HUES48 (cell line): ENCODE measurements around the gene HOXB4.

Experiments used
- H3K27ac ChIP-seq: one replicate; pipeline ENCODE4 v1.7.0; 2013; ENCODE audit warnings: low read depth, low read length, inconsistent platforms
- H3K27me3 ChIP-seq: 2 replicates; pipeline ENCODE4 v1.6.1; 2013; ENCODE audit warnings: mild to moderate bottlenecking, low read length; ENCODE audit not compliant: control insufficient read depth, insufficient read depth
- H3K36me3 ChIP-seq: 2 replicates; pipeline ENCODE4 v1.6.1; 2013; ENCODE audit warnings: low read length; ENCODE audit not compliant: control insufficient read depth, insufficient read depth
- H3K4me1 ChIP-seq: 2 replicates; pipeline ENCODE4 v1.6.1; 2013; ENCODE audit warnings: mild to moderate bottlenecking, low read length; ENCODE audit not compliant: control insufficient read depth, insufficient read depth
- H3K4me3 ChIP-seq: 2 replicates; pipeline ENCODE4 v1.5.1; 2013; ENCODE audit warnings: mild to moderate bottlenecking, low read depth, low read length
- H3K9ac ChIP-seq: 2 replicates; pipeline ENCODE4 v1.6.1; 2013; ENCODE audit warnings: mild to moderate bottlenecking, low read depth, low read length, moderate library complexity
- H3K9me3 ChIP-seq: 2 replicates; pipeline ENCODE4 v1.6.1; 2013; ENCODE audit warnings: low read length; ENCODE audit not compliant: control insufficient read depth, insufficient read depth

Gene HOXB4

DNA sequence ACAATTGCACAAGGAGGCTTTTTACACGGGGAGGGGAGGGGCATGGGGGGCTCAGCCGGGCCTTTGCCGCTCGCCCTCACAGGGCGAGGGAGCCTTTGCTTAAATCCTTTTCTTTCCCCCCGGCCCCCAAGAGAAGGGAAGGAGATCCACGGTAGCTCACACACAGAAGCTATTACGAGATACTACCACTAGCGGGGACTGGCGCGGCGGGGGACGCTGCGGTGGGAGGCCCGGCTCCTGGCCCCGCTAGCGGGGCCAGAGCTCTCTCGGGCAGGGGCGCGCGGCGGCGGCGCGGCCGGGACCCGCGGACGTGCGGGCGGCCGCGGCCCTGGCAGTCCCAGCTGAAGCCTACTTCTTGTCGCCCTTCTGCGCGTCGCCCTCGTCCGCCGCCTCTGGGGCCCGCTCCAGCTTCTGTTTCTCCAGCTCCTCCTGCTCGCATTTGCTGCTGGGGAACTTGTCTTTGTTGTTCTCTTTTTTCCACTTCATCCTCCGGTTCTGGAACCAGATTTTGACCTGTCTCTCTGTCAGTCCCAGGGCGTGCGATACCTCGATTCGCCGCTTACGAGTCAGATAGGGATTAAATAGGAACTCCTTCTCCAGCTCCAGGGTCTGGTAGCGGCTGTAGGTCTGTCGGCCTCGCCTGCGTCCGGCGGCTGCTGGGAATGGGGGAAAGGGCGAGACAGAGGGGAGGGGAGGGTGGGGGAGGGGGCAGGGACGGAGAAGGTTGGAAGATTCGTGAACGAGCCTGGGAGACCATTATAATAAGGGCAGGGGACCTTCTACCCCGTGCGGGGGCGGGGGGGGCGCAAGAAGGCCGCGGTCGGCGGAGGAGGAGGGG is 34.9 kb upstream of the HOXB4 start:
- Histone ChIP-seq H3K9ac (no peak overlapping the region), H3K27ac (no peak overlapping the region), H3K36me3 (no peaks in the 10 kb centered on the region), H3K27me3 (peaks cover 100% of the 10 kb centered on the region), H3K4me1 (peaks cover 7% of the 10 kb centered on the region; the same call in 1 of the 2 replicates), H3K9me3 (no peaks in the 10 kb centered on the region), H3K4me3 (no peak overlapping the region)

DNA sequence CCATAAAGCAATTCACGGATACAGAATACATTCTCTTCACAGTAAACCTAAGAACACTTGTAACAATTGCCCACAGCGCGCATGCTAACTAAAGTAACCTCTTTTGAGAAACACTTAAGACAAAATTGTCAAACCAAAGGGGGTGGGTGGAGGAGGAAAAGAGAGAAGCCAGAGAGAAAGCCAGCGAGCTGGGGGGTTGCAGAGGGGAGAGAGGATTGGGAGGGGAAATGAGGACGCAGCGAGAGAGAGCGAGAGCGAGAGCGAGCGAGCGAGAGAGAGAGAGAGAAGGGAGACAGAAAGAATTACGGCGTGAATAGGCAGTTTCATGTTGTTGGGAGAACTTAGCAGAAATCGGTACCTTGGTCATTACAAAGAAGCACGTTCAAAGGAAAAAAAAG is 34.3 kb upstream of the HOXB4 start:
- peaks cover 100% of the 10 kb centered on the region for H3K27me3 ChIP-seq
- H3K27ac ChIP-seq: no peak overlapping the region

DNA sequence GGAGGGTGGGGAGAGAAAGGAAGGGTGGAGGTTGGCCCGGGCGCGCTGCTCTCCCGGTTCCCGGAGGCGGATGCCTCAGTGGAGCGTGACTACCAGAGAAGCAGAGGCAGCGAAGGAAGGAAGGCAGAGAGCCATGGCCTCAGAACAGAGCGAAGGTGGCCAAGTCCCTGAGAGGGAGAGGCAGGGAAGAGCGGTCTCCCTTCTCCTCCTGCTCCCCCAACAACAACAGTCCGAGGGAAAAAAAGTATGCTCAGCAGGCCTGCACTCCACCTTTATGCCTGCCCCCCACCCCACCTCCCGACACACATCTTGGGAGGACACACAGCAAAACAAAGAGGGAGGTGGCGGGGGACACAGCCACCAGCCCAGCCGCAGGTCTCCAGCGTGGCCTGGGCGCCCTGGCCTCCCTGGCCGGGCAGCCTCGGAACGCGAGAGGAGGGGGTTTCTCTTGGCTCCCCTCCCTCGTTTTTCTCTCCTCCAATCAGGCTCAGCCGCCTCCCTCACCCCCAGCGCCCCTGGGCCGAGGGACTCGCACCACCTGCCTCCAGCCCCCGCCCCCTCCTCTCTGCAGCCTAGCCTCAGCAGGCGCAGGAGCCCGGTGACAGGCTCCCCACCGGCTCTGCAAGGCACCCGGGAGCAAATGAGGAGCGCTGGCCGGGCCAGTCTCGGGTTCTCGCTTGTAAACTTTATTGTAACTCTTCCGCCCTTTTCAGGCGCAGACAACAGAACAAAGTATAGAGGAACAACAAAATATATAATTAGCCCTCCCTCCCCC is 33.7 kb upstream of the HOXB4 start:
- Histone ChIP-seq H3K36me3 (no peaks in the 10 kb centered on the region), H3K9ac (no peak overlapping the region), H3K27ac (no peak overlapping the region), H3K9me3 (no peaks in the 10 kb centered on the region), H3K4me1 (peaks cover 7% of the 10 kb centered on the region; the same call in 1 of the 2 replicates), H3K4me3 (no peak overlapping the region), H3K27me3 (peaks cover 100% of the 10 kb centered on the region)

More for the DNA sequence above, 34.3 kb upstream of the HOXB4 start:
- no peaks in the 10 kb centered on the region for H3K9me3 ChIP-seq
- peaks cover 7% of the 10 kb centered on the region; the same call in 1 of the 2 replicates for H3K4me1 ChIP-seq
- H3K9ac ChIP-seq: no peak overlapping the region
- no peak overlapping the region for H3K4me3 ChIP-seq
- H3K36me3 ChIP-seq: no peaks in the 10 kb centered on the region

DNA sequence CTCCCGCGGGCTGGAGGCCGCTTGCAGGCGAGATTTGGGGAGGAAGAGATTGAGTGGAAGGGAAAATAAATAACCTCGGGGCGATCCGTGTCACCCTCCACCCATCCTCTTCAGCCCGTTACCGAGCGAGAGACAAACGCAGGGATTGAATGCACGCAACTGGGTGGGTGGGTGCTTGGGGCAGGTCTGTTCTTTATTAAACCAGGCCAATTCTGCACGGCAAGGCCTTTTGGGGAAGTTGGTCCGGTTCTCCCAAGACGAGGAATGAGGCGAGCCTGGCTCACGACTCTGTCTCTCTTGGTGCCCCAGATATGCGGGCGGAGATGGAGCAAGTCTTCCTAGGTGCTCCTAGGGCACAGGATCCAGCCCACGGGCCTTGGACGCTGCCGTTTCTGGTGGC is 33.1 kb upstream of the HOXB4 start:
- Histone ChIP-seq H3K9me3 (no peaks in the 10 kb centered on the region), H3K27ac (no peak overlapping the region), H3K4me1 (peaks cover 7% of the 10 kb centered on the region; the same call in 1 of the 2 replicates), H3K9ac (no peak overlapping the region), H3K4me3 (0 out of 2 replicates have a peak overlapping the region, but pooled peaks have one; percentile 51), H3K36me3 (no peaks in the 10 kb centered on the region), H3K27me3 (peaks cover 100% of the 10 kb centered on the region)

DNA sequence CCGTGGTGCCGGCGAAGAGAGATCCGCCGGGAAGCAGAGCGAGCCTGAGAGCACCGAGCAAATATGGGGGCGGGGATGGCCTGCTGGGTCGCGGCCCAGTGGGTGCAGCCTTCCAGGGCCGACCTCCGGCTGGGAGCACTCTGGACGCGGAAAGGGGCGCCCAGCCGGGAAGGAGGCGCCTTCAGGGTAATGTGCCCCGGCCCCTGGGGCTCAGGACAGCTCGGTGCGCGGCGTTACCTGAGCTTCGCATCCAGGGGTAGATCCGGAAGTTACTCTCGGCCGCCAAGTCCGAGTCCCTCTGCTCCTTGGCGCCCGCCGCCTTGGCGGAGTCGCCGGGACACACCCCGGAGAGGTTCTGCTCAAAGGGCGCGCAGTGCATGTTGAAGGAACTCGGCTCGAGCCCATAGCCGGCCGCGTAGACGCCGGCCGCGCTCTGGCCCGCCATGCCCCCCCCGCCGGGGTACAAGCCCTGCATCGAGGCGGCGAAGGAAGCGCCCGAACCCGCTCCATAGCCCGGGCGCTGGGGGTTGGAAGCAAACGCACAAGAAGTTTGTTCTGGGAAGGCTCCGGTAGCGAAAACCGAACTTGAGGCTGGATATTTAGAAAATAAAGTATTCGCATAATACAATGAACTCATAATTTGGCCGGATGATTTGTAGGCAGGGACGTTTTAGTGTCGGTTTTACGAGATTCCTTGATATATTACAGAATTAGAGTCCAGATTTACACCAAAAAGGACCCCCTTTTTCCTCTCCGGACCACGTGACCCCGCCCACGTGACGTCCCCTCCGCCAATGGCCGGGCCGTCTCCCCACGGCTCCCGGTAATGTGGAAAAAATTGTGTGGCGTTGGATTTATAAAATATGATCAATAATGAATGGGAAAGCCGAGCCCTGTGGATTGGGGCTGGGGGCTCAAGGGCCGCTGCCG is 32.4 kb upstream of the HOXB4 start, which contains the start of gene HOXB7:
HOXB7 (minus strand) TSS at position 736 of the 930 bp plus-strand sequence; CDS start at position 637, 99 bp downstream.
- Histone ChIP-seq H3K36me3 (no peaks in the 10 kb centered on the region), H3K9me3 (no peaks in the 10 kb centered on the region), H3K9ac (no peak within 1 kb of the TSS), H3K4me1 (peaks cover 7% of the 10 kb centered on the region; the same call in 1 of the 2 replicates), H3K27me3 (peaks cover 100% of the 10 kb centered on the region), H3K27ac (no peak within 1 kb of the TSS), H3K4me3 (peak within 1 kb of the TSS; percentile 51)

DNA sequence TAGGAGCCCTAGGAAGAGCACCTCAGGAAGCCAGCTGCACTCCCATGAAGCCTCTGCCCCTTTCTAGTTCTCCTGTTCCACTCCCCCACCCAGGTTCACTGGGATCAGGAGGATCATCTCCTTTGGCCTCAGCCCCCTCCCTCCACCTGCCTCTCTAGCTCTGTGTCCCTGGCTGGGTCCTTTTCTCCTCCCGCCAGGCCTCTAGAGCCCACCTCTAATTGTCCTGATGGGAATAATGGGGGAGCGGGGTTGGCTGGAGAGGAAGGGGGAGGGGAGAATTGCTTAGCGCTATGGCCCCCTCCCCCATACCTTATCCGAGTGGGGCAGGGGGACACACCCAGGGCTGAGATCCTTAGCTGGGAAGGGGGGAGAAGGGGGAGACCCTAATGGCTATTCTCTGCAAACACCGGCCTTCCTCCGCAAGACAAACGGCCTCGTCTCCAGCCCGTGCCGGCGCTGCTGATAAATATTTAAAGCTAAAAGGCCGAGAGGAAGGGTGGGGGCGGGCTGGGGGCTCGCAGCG is 31.7 kb upstream of the HOXB4 start:
- no peak overlapping the region for H3K27ac ChIP-seq
- peaks cover 7% of the 10 kb centered on the region; the same call in 1 of the 2 replicates for H3K4me1 ChIP-seq
- H3K9me3 ChIP-seq: no peaks in the 10 kb centered on the region
- H3K9ac ChIP-seq: no peak overlapping the region
- no peak overlapping the region for H3K4me3 ChIP-seq
- no peaks in the 10 kb centered on the region for H3K36me3 ChIP-seq
- peaks cover 100% of the 10 kb centered on the region for H3K27me3 ChIP-seq

DNA sequence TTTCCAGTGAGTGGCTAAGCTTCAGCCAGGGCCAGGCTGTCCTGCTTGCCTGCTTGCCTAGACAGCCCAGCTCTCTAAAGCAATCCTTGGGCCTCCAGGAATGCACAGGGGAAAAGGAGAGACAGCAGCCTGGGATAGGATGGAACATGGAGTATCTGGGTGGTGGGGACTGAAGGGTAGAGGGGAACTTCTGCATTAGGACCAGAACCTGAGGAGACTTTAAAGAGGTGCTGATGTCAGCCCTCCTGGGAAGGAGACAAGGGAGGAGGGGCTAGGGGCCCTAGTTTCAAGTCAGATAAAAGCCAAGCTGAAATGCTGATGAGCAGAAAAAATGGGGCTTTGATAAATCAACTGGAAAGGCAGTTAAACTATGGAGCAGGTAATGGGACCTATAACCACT is 30.9 kb upstream of the HOXB4 start:
- Histone ChIP-seq H3K27ac (no peak overlapping the region), H3K9me3 (no peaks in the 10 kb centered on the region), H3K27me3 (peaks cover 100% of the 10 kb centered on the region), H3K9ac (no peak overlapping the region), H3K36me3 (no peaks in the 10 kb centered on the region), H3K4me3 (no peak overlapping the region), H3K4me1 (peaks cover 7% of the 10 kb centered on the region; the same call in 1 of the 2 replicates)

DNA sequence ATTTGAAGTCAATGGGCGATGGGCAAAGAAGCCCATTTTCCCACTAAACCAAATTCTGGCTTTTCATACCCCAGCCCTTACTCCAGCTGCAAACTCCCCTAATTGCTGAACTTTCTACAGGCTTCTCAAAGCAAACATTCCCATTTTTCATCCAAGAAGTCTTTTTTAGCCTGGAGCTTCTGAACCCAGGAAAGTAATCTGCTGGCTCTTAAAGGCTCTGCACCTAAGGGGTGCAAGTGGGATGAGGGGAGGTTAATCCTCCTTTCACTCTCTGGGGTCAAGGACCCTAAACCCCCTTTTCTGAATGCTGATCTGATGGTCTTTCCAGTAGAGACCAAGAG is 30.3 kb upstream of the HOXB4 start:
- Histone ChIP-seq H3K9me3 (no peaks in the 10 kb centered on the region), H3K27me3 (peaks cover 100% of the 10 kb centered on the region), H3K9ac (no peak overlapping the region), H3K36me3 (no peaks in the 10 kb centered on the region), H3K27ac (no peak overlapping the region), H3K4me3 (no peak overlapping the region), H3K4me1 (peaks cover 7% of the 10 kb centered on the region; the same call in 1 of the 2 replicates)

DNA sequence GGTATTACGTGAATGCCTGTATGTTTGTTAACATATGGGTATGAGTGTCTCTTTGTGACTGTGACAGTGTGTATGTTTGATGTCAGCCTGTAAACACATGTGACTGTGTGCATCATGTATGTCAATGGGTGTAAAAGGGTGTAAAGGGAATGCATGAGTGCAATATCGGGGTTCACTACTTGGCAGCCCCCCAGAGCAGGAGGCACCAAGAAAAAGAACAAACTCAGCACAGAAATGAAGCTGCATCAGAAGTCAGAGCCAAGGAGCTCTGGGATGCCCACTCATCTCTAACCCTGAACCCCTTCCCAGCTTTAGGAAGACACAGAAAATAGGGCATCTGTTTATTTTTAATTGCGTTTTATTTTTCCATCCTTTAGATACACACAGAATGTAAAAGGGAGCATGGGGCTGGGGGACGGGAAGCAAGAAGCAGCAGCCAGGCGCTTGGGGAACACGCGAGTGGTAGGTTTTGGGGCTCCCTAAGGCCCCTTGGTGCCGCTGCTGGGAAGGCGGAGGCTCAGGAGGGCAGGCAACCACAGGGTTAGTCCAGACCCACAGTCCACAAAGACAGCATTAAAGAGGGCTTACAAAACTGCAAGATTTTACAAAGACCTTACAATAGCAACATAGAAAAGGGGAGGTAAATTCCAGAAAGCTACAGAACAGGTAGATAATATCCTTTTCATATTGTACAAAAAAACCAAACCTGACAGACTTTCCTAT is 28.9 kb upstream of the HOXB4 start:
- no peaks in the 10 kb centered on the region for H3K36me3 ChIP-seq
- H3K27me3 ChIP-seq: peaks cover 100% of the 10 kb centered on the region
- H3K27ac ChIP-seq: no peak overlapping the region
- no peak overlapping the region for H3K9ac ChIP-seq
- no peak overlapping the region for H3K4me3 ChIP-seq
- no peaks in the 10 kb centered on the region for H3K9me3 ChIP-seq
- H3K4me1 ChIP-seq: peaks cover 7% of the 10 kb centered on the region; the same call in 1 of the 2 replicates
